ENCODE measurements around the gene SPATA17.
A peak's percentile ranks its signal among the peaks of the same experiment; 100 is the strongest.

SPATA17 gene

DNA sequence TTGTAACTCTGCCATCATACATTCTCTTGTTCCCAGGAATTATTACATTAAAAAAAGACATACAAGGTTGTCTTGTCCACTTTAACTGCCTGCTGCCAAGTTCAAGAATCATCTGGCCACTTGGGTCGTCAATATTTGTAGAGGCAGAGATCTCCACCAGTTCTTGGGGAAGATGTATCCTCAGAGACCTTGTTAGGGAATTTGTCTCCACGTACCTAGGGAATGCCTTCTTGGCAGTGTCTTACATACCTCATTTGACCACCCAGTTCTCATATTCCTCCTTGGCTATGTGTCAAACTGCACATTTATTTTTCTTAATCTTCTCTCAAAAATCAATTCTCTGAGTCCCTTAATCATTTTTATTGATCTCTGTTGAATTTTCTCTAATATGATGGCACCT is 266.0 kb downstream of the SPATA17 start:
- TF ChIP-seq, protein P1, sequence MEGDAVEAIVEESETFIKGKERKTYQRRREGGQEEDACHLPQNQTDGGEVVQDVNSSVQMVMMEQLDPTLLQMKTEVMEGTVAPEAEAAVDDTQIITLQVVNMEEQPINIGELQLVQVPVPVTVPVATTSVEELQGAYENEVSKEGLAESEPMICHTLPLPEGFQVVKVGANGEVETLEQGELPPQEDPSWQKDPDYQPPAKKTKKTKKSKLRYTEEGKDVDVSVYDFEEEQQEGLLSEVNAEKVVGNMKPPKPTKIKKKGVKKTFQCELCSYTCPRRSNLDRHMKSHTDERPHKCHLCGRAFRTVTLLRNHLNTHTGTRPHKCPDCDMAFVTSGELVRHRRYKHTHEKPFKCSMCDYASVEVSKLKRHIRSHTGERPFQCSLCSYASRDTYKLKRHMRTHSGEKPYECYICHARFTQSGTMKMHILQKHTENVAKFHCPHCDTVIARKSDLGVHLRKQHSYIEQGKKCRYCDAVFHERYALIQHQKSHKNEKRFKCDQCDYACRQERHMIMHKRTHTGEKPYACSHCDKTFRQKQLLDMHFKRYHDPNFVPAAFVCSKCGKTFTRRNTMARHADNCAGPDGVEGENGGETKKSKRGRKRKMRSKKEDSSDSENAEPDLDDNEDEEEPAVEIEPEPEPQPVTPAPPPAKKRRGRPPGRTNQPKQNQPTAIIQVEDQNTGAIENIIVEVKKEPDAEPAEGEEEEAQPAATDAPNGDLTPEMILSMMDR (IDR thresholded peaks at IDR 0.05; ENCODE audit: insufficient read depth, low read length, poor library complexity, severe bottlenecking): no peak
- Histone ChIP-seq H3K36me3 (ENCODE audit: control insufficient read depth, insufficient read depth, low read length) (no peaks in the 10 kb centered on the region), H3K27me3 (replicated peaks; ENCODE audit: control insufficient read depth, insufficient read depth, low read length) (no peaks in the 10 kb centered on the region), H3K4me3 (replicated peaks; ENCODE audit: low read depth, low read length) (no peak overlapping the region)
- no peak for DNase-seq (ENCODE audit: extremely low read depth, insufficient read length)

DNA sequence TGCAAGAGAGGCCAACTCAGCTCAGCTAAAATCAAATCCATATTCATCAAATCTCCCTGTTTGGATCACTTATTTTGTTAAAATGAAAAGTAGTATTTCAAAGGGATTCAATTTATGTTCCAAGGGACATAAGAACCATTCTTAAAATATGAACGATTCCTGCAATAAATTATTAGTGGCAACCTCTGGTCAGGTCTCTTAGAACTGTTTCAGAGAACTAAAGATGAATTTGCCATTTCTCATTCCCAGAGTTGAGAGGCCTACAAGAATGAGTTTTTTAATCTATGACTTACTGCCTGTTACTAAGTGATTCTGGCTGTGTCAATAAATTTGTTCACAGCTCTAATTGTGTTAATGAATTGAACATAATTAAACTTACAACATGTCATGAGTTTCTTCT is 268.5 kb downstream of the SPATA17 start:
- H3K4me3 ChIP-seq (replicated peaks; ENCODE audit: low read depth, low read length): no peak overlapping the region
- H3K36me3 ChIP-seq (ENCODE audit: control insufficient read depth, insufficient read depth, low read length): no peaks in the 10 kb centered on the region
- TF ChIP-seq, protein P1 (IDR thresholded peaks at IDR 0.05; ENCODE audit: insufficient read depth, low read length, poor library complexity, severe bottlenecking): no peak
- DNase-seq (ENCODE audit: extremely low read depth, insufficient read length): no peak
- H3K27me3 ChIP-seq (replicated peaks; ENCODE audit: control insufficient read depth, insufficient read depth, low read length): no peaks in the 10 kb centered on the region

- Histone ChIP-seq H3K4me3 (replicated peaks; ENCODE audit: low read depth, low read length) (no peak overlapping the region), H3K36me3 (ENCODE audit: control insufficient read depth, insufficient read depth, low read length) (no peaks in the 10 kb centered on the region), H3K27me3 (replicated peaks; ENCODE audit: control insufficient read depth, insufficient read depth, low read length) (no peaks in the 10 kb centered on the region)
- TF ChIP-seq, protein P1 (IDR thresholded peaks at IDR 0.05; ENCODE audit: insufficient read depth, low read length, poor library complexity, severe bottlenecking): no peak
- DNase-seq (ENCODE audit: extremely low read depth, insufficient read length): no peak
These were observed 276.4 kb downstream of the SPATA17 start for GRCh38 chr1:217907504-217907903.

DNA sequence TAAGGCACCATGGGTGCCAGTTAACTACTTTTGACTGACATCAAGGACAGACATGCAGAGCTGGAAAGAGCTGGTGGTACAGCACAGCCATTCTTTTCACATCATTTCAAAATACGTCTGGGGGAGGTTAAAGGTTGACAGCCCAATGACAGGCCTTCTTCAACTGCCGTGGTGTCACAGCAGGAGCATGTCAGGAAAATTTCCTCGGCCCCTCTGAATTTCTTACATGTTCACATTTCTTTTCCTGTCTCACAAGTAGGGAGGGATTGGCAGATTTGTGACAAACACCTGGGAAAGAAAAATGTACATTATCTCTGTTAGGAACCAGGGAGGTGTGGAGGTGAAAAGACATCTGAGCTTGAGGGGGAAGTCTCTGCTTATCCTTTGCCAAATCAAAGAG is 279.1 kb downstream of the SPATA17 start:
- TF ChIP-seq, protein P1 (IDR thresholded peaks at IDR 0.05; ENCODE audit: insufficient read depth, low read length, poor library complexity, severe bottlenecking): no peak
- H3K36me3 ChIP-seq (ENCODE audit: control insufficient read depth, insufficient read depth, low read length): no peaks in the 10 kb centered on the region
- H3K27me3 ChIP-seq (replicated peaks; ENCODE audit: control insufficient read depth, insufficient read depth, low read length): no peaks in the 10 kb centered on the region
- no peak for DNase-seq (ENCODE audit: extremely low read depth, insufficient read length)
- no peak overlapping the region for H3K4me3 ChIP-seq (replicated peaks; ENCODE audit: low read depth, low read length)

DNA sequence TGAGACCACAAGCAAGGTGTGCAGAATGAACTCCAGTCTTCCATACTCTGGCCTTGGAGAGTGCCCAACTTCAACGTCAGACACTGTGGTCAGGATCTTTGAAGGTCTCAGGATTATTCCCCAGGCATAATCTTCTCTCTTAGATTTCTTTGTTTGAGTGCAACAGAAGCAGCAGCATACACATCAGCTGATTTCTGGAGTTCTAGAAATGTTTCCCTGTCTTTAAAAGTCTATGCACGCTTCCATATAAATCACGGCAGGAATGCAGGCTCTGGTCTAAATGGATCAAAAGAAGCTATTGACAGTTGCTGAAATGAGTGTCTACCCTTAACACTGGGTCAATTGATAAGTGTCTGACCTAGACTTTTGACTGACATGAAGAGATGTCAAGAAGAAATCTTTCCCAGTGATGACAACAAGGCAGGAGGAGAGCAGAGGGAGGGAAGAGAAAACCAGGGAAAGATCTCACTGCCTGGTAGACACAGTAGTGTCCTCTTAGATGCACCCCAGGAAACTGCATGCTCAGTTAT is 279.7 kb downstream of the SPATA17 start:
- no peaks in the 10 kb centered on the region for H3K36me3 ChIP-seq (ENCODE audit: control insufficient read depth, insufficient read depth, low read length)
- no peak for DNase-seq (ENCODE audit: extremely low read depth, insufficient read length)
- no peak overlapping the region for H3K4me3 ChIP-seq (replicated peaks; ENCODE audit: low read depth, low read length)
- no peaks in the 10 kb centered on the region for H3K27me3 ChIP-seq (replicated peaks; ENCODE audit: control insufficient read depth, insufficient read depth, low read length)
- TF ChIP-seq, protein P1 (IDR thresholded peaks at IDR 0.05; ENCODE audit: insufficient read depth, low read length, poor library complexity, severe bottlenecking): no peak

DNA sequence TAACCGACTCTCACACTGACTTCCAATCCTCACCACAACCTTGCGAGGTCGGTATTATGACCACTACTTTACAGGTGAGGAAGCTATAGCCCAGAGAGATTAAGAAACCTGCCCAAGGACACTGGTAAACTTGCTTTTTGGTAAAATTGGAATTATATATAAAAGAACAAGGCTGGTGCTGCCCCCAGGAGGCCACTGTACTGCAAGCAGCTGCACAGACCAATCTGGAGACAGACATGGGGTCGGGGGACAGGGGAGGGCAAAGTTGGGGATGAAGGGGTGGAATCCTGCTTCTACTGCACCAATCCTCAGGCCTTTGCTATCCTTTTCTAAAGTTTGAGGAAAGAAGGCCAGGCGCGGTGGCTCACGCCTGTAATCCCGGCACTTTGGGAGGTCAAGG is 280.8 kb downstream of the SPATA17 start:
- H3K36me3 ChIP-seq (ENCODE audit: control insufficient read depth, insufficient read depth, low read length): no peaks in the 10 kb centered on the region
- no peak overlapping the region for H3K4me3 ChIP-seq (replicated peaks; ENCODE audit: low read depth, low read length)
- TF ChIP-seq, protein P1 (IDR thresholded peaks at IDR 0.05; ENCODE audit: insufficient read depth, low read length, poor library complexity, severe bottlenecking): peak; percentile 15
- H3K27me3 ChIP-seq (replicated peaks; ENCODE audit: control insufficient read depth, insufficient read depth, low read length): no peaks in the 10 kb centered on the region
- no peak for DNase-seq (ENCODE audit: extremely low read depth, insufficient read length)
